ENCODE measurements around the gene EBNA1BP2.
"Not testable (repeated sequence)": the region's sequence is repeated elsewhere in the genome, so short reads cannot be mapped to it uniquely, and the experiment has no call there.

DNA sequence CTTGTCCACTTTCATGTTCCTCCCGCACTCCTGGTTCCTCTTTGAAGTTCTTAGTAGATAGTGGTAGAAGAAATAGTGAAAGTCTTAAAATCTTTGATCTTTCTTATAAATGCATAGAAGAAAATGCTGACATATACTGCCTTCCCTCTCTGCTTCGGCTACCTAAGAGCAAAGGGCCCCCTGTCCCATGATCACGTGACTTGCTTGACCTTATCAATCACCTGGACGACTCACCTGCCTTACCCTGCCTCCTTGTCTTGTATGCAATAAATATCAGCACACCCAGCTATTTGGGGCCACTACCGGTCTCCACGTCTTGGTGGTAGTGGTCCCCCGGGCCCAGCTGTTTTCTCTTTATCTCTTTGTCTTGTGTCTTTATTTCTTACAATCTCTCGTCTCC lies 32.8 kb downstream of the EBNA1BP2 start:
- TF ChIP-seq, protein P1, sequence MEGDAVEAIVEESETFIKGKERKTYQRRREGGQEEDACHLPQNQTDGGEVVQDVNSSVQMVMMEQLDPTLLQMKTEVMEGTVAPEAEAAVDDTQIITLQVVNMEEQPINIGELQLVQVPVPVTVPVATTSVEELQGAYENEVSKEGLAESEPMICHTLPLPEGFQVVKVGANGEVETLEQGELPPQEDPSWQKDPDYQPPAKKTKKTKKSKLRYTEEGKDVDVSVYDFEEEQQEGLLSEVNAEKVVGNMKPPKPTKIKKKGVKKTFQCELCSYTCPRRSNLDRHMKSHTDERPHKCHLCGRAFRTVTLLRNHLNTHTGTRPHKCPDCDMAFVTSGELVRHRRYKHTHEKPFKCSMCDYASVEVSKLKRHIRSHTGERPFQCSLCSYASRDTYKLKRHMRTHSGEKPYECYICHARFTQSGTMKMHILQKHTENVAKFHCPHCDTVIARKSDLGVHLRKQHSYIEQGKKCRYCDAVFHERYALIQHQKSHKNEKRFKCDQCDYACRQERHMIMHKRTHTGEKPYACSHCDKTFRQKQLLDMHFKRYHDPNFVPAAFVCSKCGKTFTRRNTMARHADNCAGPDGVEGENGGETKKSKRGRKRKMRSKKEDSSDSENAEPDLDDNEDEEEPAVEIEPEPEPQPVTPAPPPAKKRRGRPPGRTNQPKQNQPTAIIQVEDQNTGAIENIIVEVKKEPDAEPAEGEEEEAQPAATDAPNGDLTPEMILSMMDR (IDR thresholded peaks at IDR 0.05) = not testable (repeated sequence)
- TF ChIP-seq EP300, POLR2A (IDR thresholded peaks at IDR 0.05): not testable (repeated sequence)
